NCI-H446 treated with DMSO at 0.1 percent for 48 hours (cell line): Measurements from ENCODE around the gene NLGN2.

Source experiments
- DNase-seq: peaks from one replicate; lab custom pipeline; 2025; lab: John Stamatoyannopoulos, UW

NLGN2 gene

GRCh38 chr17:7414837-7415236 lies 7.2 kb downstream of the NLGN2 start:
- DNase-seq: no peak

- no peak for DNase-seq
Measured at GRCh38 chr17:7415784-7416183, 8.1 kb downstream of the NLGN2 start.

DNA sequence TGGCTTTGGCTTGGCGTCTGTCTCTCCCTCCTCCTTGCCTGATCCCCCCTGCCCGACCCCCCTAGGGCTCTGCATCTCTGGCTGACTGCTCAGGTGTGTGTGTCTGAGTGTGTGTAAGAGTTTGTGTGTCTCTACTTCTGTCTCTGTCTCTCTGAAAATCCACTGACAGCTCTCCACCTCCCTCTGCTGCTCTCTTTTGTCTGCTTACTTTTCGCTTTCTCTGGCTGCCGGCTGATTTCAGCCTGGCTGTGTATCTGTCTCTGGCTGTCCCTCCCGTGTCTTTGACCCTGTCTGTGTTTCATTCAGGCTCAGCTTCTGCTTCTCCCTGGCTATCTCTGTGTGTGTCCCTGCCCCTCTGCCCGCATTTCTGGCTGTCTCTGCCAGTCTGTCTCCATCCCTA lies 8.7 kb downstream of the NLGN2 start:
- no peak for DNase-seq

DNA sequence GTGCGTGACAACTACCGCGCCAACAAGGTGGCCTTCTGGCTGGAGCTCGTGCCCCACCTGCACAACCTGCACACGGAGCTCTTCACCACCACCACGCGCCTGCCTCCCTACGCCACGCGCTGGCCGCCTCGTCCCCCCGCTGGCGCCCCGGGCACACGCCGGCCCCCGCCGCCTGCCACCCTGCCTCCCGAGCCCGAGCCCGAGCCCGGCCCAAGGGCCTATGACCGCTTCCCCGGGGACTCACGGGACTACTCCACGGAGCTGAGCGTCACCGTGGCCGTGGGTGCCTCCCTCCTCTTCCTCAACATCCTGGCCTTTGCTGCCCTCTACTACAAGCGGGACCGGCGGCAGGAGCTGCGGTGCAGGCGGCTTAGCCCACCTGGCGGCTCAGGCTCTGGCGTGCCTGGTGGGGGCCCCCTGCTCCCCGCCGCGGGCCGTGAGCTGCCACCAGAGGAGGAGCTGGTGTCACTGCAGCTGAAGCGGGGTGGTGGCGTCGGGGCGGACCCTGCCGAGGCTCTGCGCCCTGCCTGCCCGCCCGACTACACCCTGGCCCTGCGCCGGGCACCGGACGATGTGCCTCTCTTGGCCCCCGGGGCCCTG lies 9.5 kb downstream of the NLGN2 start:
- no peak for DNase-seq

- no peak for DNase-seq
Measured at GRCh38 chr17:7418472-7419152, 11.0 kb downstream of the NLGN2 start.

DNA sequence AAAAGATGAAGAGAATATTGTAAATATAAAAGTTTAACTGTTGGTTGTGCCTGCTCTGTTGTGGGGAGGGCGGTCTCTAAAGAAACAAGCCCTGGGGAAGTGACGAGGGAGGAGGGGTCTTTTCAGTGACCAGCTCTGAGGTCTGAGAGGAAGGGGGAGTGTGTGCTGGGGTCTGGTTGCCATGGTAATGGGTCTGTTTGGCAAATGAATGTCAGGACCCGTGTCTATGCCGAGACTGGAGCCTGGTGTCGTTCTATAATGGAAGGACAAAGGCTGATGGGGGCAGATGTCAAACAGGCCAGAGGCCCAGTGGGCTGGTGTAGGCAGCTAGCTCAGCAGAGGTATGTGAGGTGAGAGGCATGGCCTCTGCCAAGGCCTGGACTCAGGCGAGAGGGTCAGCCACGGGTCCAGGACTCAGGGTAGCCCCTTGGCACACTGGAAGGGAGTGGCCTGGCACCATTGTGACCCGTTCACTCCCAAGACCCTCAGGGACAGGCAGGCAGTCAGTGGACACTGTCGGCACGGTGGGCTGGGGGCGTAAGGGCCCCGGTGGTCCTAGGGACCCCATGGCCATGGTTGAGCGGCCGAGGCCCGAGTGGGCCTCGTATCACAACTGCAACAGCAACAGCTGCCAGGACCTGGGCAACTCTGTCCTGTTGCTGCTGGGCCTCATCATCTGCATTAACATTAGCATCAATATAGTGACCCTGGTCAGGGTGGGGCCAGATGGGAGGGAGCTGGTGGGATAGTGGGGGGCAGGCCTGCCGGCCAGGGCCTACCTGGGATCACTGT lies 12.4 kb downstream of the NLGN2 start, which contains the start of gene SPEM1:
TSS of gene SPEM1 (plus strand) at position 506 of the 792 bp plus-strand sequence. CDS start at position 567, 61 bp downstream.
- no peak for DNase-seq

- no peak for DNase-seq
Measured at GRCh38 chr17:7421186-7421585, 13.5 kb downstream of the NLGN2 start.

GRCh38 chr17:7423679-7424078 lies 16.0 kb downstream of the NLGN2 start:
- DNase-seq: no peak

DNA sequence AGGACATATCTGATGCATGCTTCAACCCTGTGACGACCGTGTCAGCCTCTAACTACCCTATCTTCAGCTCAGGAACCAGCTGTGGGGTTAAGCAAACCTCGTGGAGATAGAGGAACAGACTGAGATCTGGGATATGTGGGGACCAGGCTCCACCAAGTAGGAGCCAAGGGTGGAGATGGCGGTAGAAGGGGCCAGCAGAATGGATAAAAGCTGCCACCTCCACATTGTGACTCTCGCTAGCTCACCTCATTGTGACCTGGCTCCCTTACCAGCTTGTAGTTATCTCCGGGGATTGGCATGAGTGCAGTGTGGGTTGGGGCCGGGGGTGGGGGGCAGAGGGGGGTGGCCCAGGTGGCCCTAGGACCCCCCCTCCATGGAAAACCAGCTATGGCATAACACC lies 17.7 kb downstream of the NLGN2 start, which contains the start of gene SPEM2:
TSS of gene SPEM2 (plus strand) at position 301 of the 400 bp plus-strand sequence. CDS start at position 374, 73 bp downstream.
- DNase-seq: no peak

DNA sequence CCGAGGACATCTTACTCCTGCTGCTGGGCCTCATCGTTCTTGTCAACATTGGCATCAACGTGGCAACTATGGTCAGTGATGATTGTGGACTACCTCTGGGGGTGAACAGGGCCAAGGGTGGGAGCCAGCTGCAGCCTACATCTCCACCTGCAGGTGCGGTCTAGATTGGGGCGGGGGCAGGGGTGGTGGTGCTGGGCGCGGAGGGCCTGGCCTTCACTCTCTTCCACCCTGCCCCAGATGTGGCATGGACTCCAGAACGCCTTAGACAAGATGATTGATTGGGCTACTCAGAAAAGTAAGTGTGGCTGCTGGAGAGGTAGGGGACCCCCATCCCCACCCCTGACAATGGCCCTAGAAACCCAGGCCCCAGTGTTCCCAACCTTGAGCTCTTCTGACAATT lies 18.1 kb downstream of the NLGN2 start:
- DNase-seq: no peak

GRCh38 chr17:7426203-7426863 lies 18.7 kb downstream of the NLGN2 start:
- DNase-seq: no peak

GRCh38 chr17:7426896-7427489 lies 19.3 kb downstream of the NLGN2 start:
- DNase-seq: no peak

- DNase-seq: no peak
Measured at GRCh38 chr17:7427549-7427948, 19.9 kb downstream of the NLGN2 start.

- no peak for DNase-seq
Measured at GRCh38 chr17:7428557-7428956, 20.9 kb downstream of the NLGN2 start, which contains the start of gene SPEM3. Gene SPEM3, plus strand, starts transcription at chr17:7428857. Its CDS starts 46 bp downstream, at chr17:7428903.

DNA sequence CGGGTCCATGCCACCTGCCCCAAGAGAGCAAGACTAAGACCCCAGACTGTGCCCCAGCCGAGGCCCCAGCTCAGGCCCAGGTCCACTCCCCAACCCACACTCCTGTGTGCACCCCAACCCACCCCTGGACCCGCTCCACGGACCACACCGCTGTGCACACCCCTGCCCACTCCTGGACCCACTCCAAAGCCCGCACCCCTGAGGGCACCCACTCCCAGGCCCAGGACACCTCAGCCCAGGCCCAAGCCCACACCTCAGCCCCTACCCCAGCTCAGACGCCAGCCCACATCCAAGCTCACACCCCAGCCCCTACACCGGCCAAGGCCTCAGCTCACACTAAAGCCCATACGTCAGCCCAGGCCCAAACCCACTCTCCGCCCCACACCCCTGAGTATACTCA lies 22.1 kb downstream of the NLGN2 start:
- no peak for DNase-seq

GRCh38 chr17:7431231-7431630 lies 23.6 kb downstream of the NLGN2 start:
- DNase-seq: no peak

DNA sequence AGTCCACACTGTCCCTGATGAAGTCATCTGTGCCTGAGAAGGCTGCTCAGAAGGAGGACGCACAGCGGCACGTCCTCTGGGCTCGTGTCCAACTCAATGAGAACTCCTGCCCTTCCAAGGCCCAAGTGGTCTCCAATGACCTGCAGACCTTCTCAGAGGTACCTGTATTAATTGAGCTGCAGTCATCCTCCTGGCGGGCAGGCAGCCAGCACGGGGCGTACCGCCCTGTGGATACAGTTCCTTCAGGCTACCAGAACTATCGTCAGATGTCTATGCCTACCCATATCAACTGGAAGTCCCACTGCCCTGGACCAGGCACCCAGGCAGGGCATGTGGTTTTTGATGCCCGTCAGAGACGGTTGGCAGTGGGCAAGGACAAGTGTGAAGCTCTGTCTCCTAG lies 24.7 kb downstream of the NLGN2 start:
- no peak for DNase-seq

GRCh38 chr17:7435676-7436555 lies 28.3 kb downstream of the NLGN2 start:
- no peak for DNase-seq

- DNase-seq: peak; percentile 42
Measured at GRCh38 chr17:7436556-7437368, 29.1 kb downstream of the NLGN2 start.

GRCh38 chr17:7437369-7437863 lies 29.8 kb downstream of the NLGN2 start:
- no peak for DNase-seq
